HG02678 (cell line): ENCODE results near the gene KCTD13.
"Not testable (repeated sequence)": the region's sequence is repeated elsewhere in the genome, so short reads cannot be mapped to it uniquely, and the experiment has no call there.

ENCODE experiments used
- ATAC-seq: cut with Tn5 transposase; IDR thresholded peaks from one replicate; pipeline ENCODE4 v1.9.1; 2021; ENCODE audit warnings: mild to moderate bottlenecking, moderate library complexity; ENCODE audit not compliant: unreplicated experiment

KCTD13 gene

GRCh38 chr16:29925781-29926710 is at the start of gene KCTD13:
Gene KCTD13 (minus strand): TSS chr16:29926226. CDS start chr16:29926033, 193 bp downstream.
- peak; percentile 89 for ATAC-seq

GRCh38 chr16:29975134-29975538 is 49.1 kb upstream of the KCTD13 start:
- ATAC-seq, result no peak

- no peak for ATAC-seq
Observed at GRCh38 chr16:29974291-29975133, 48.5 kb upstream of the KCTD13 start.

- ATAC-seq, result peak; percentile 95
Observed at GRCh38 chr16:29973384-29974246, 47.6 kb upstream of the KCTD13 start, which contains the start of gene TAOK2. Gene TAOK2 (plus strand): TSS chr16:29973868. CDS start chr16:29977773, 3,905 bp downstream.

- ATAC-seq, result no peak
Observed at GRCh38 chr16:29972992-29973383, 47.0 kb upstream of the KCTD13 start.

- ATAC-seq, result no peak
Observed at GRCh38 chr16:29972500-29972899, 46.5 kb upstream of the KCTD13 start.

- ATAC-seq, result no peak
Observed at GRCh38 chr16:29971304-29971703, 45.3 kb upstream of the KCTD13 start.

GRCh38 chr16:29968205-29968604 is 42.2 kb upstream of the KCTD13 start:
- no peak for ATAC-seq

- no peak for ATAC-seq
Observed at GRCh38 chr16:29963021-29963743, 37.2 kb upstream of the KCTD13 start.

GRCh38 chr16:29962344-29962994 is 36.4 kb upstream of the KCTD13 start:
- no peak for ATAC-seq

- peak; percentile 84 for ATAC-seq
Observed at GRCh38 chr16:29961479-29962343, 35.7 kb upstream of the KCTD13 start, which contains the start of gene TMEM219. Gene TMEM219 (plus strand): TSS chr16:29962079. CDS start chr16:29963144, 1,065 bp downstream.

- no peak for ATAC-seq
Observed at GRCh38 chr16:29961127-29961478, 35.1 kb upstream of the KCTD13 start.

- ATAC-seq, result not testable (repeated sequence)
Observed at GRCh38 chr16:29959821-29960220, 33.8 kb upstream of the KCTD13 start.

GRCh38 chr16:29959293-29959692 is 33.3 kb upstream of the KCTD13 start:
- ATAC-seq, result no peak

- no peak for ATAC-seq
Observed at GRCh38 chr16:29958756-29959155, 32.7 kb upstream of the KCTD13 start.

- ATAC-seq, result no peak
Observed at GRCh38 chr16:29951625-29952365, 25.8 kb upstream of the KCTD13 start.

- ATAC-seq, result no peak
Observed at GRCh38 chr16:29950806-29951461, 24.9 kb upstream of the KCTD13 start.
